Upper lobe of right lung (tissue), 1 donor: ENCODE results near the gene AGPAT4. TPM values are rescaled to one million over a fixed set of nuclear protein-coding genes. Genes with fewer than 3 reads are reported as not detected.

Experiments
- ATAC-seq: fragments of 200-7000 bp; cut with Tn5 transposase; one replicate; pipeline ENCODE4 v1.9.1; 2020; ENCODE audit warnings: mild to moderate bottlenecking, moderate library complexity
- DNase-seq: peaks from one replicate; pipeline ENCODE4 v3.0.0-alpha.2; 2020
- H3K27ac ChIP-seq: fragments of 200-600 bp; one replicate; pipeline ENCODE4 v1.8.0; 2022
- H3K27me3 ChIP-seq: fragments of 200-600 bp; one replicate; pipeline ENCODE4 v1.8.0; 2022; ENCODE audit warnings: mild to moderate bottlenecking
- H3K36me3 ChIP-seq: fragments of 200-600 bp; one replicate; pipeline ENCODE4 v1.8.0; 2022
- H3K4me1 ChIP-seq: fragments of 200-600 bp; one replicate; pipeline ENCODE4 v1.8.0; 2022
- H3K4me3 ChIP-seq: fragments of 200-600 bp; one replicate; pipeline ENCODE4 v1.8.0; 2022; ENCODE audit warnings: mild to moderate bottlenecking
- H3K9me3 ChIP-seq: fragments of 200-600 bp; one replicate; pipeline ENCODE4 v1.8.0; 2022
- CTCF ChIP-seq: fragments of 200-600 bp; IDR thresholded peaks from one replicate; pipeline ENCODE4 v1.8.0; 2022; ENCODE audit warnings: antibody characterized with exemption
- intact Hi-C: fragments of 100-400 bp; cut with DNase I; formaldehyde crosslinking; loops from one replicate; pipeline ENCODE4 v1.11.0; 2022
- total RNA-seq: library from RNA; stranded (reverse); fragmentation: NEBNext Ultra II Directional; extraction: Animal tissue kit (Norgen Biotek cat#: 25700); gene quantifications from one replicate; pipeline ENCODE4 v1.2.1, GENCODE V29; 2021
- donor health status: DM: no; HTN: yes; CAD: no; lungs with severe emphysema.

The AGPAT4 gene
- total RNA-seq, 1 donor from 2014 or later, result 16.6 TPM

- intact Hi-C loops, result loop anchor here (10.0 kb wide), 1 partner anchor 248 kb away; no protein-coding TSS in a partner anchor
- TF ChIP-seq CTCF, result no peak
- Histone ChIP-seq H3K27me3 (no peaks in the 10 kb centered on the region), H3K9me3 (peaks cover 4% of the 10 kb centered on the region), H3K4me3 (no peak overlapping the region), H3K27ac (no peak overlapping the region), H3K36me3 (peaks cover 84% of the 10 kb centered on the region), H3K4me1 (no peaks in the 10 kb centered on the region)
- DNase-seq (no peak), ATAC-seq (no peak)
These were observed 157.3 kb downstream of the AGPAT4 start for GRCh38 chr6:161116554-161116953.

- TF ChIP-seq CTCF, result no peak
- DNase-seq, result no peak
- Histone ChIP-seq H3K27me3 (no peaks in the 10 kb centered on the region), H3K27ac (no peak overlapping the region), H3K4me3 (no peak overlapping the region), H3K9me3 (peaks cover 4% of the 10 kb centered on the region), H3K36me3 (peaks cover 95% of the 10 kb centered on the region), H3K4me1 (no peaks in the 10 kb centered on the region)
- ATAC-seq, result no peak
- intact Hi-C loops, result loop anchor here (10.0 kb wide), 1 partner anchor 249 kb away; no protein-coding TSS in a partner anchor
These were observed 158.4 kb downstream of the AGPAT4 start for GRCh38 chr6:161115468-161115867.

- Histone ChIP-seq H3K4me3 (no peak overlapping the region), H3K27me3 (no peaks in the 10 kb centered on the region), H3K9me3 (no peaks in the 10 kb centered on the region), H3K27ac (no peak overlapping the region), H3K4me1 (no peaks in the 10 kb centered on the region), H3K36me3 (peaks cover 97% of the 10 kb centered on the region)
- DNase-seq (no peak), ATAC-seq (peak; percentile 46)
- no peak for TF ChIP-seq CTCF
- intact Hi-C loops, result loop anchor here (10.0 kb wide), 1 partner anchor 254 kb away; no protein-coding TSS in a partner anchor
These were observed 162.6 kb downstream of the AGPAT4 start for GRCh38 chr6:161111261-161111660.

GRCh38 chr6:161110028-161110779, 163.7 kb downstream of the AGPAT4 start:
- no peaks in the 10 kb centered on the region for H3K4me1 ChIP-seq
- ATAC-seq (peak; percentile 65), DNase-seq (no peak)
- H3K4me3 ChIP-seq, result no peak overlapping the region
- intact Hi-C loops, result loop anchor here (10.0 kb wide), 1 partner anchor 255 kb away; no protein-coding TSS in a partner anchor
- H3K27me3 ChIP-seq, result no peaks in the 10 kb centered on the region
- TF ChIP-seq CTCF, result no peak
- no peak overlapping the region for H3K27ac ChIP-seq
- no peaks in the 10 kb centered on the region for H3K9me3 ChIP-seq
- H3K36me3 ChIP-seq, result peaks cover 92% of the 10 kb centered on the region

GRCh38 chr6:161109366-161109765, 164.5 kb downstream of the AGPAT4 start:
- Histone ChIP-seq H3K4me3 (no peak overlapping the region), H3K9me3 (no peaks in the 10 kb centered on the region), H3K4me1 (no peaks in the 10 kb centered on the region), H3K27me3 (no peaks in the 10 kb centered on the region), H3K36me3 (peaks cover 84% of the 10 kb centered on the region), H3K27ac (no peak overlapping the region)
- no peak for DNase-seq
- TF ChIP-seq CTCF, result no peak
- intact Hi-C loops, result no loop called here
- no peak for ATAC-seq
